Activated T-cell treated with anti-CD3 and anti-CD28 coated beads, Interleukin-2, amount 50 U/mL, for 4 hours (primary cell): ENCODE results near the gene DICER1. TPM values are rescaled to one million over a fixed set of nuclear protein-coding genes. Genes with fewer than 3 reads are reported as not detected.
A peak's percentile ranks its signal among the peaks of the same experiment; 100 is the strongest.

Experiments
- ATAC-seq, 2 donors: fragments of 200-7000 bp; cut with Tn5 transposase; one replicate each; pipeline ENCODE4 v1.10.0; 2021
- DNase-seq: peaks from one replicate; pipeline ENCODE4 v3.0.0-alpha.2; 2020
- H3K27me3 Mint-ChIP-seq: one replicate; pipeline ENCODE4 v1.8.0; 2021; ENCODE audit warnings: low read depth, mixed read lengths
- H3K36me3 Mint-ChIP-seq: one replicate; pipeline ENCODE4 v1.8.0; 2022; ENCODE audit warnings: mixed read lengths; ENCODE audit not compliant: insufficient read depth
- H3K4me1 Mint-ChIP-seq: one replicate; pipeline ENCODE4 v1.8.0; 2021; ENCODE audit warnings: low read depth, mixed read lengths
- H3K4me3 Mint-ChIP-seq: one replicate; pipeline ENCODE4 v1.8.0; 2021; ENCODE audit warnings: mild to moderate bottlenecking, moderate library complexity, mixed read lengths
- H3K9me3 Mint-ChIP-seq: one replicate; pipeline ENCODE4 v1.8.0; 2021; ENCODE audit warnings: mixed read lengths
- total RNA-seq, 3 donors: library from RNA; stranded (reverse); gene quantifications; one replicate each; pipeline ENCODE4 v1.2.1, GENCODE V29; 2021

DICER1 gene
- total RNA-seq, 3 donors from 2014 or later, result 43.7 to 49.7 (median 46.2) TPM

- ATAC-seq (no peak), DNase-seq (no peak)
- no peaks in the 10 kb centered on the region for H3K36me3 Mint-ChIP-seq
- no peak overlapping the region for H3K4me3 Mint-ChIP-seq
- H3K27me3 Mint-ChIP-seq, result peaks cover 2% of the 10 kb centered on the region
- no peaks in the 10 kb centered on the region for H3K9me3 Mint-ChIP-seq
- no peaks in the 10 kb centered on the region for H3K4me1 Mint-ChIP-seq
These were observed 109.6 kb downstream of the DICER1 start for GRCh38 chr14:95047754-95048153.

GRCh38 chr14:95046711-95047681, 110.3 kb downstream of the DICER1 start:
- peaks cover 2% of the 10 kb centered on the region for H3K27me3 Mint-ChIP-seq
- H3K9me3 Mint-ChIP-seq, result no peaks in the 10 kb centered on the region
- H3K4me3 Mint-ChIP-seq, result no peak overlapping the region
- no peaks in the 10 kb centered on the region for H3K4me1 Mint-ChIP-seq
- DNase-seq (no peak), ATAC-seq (no peak)
- H3K36me3 Mint-ChIP-seq, result no peaks in the 10 kb centered on the region

- no peak overlapping the region for H3K4me3 Mint-ChIP-seq
- no peaks in the 10 kb centered on the region for H3K9me3 Mint-ChIP-seq
- peaks cover 2% of the 10 kb centered on the region for H3K27me3 Mint-ChIP-seq
- DNase-seq, result no peak
- no peaks in the 10 kb centered on the region for H3K36me3 Mint-ChIP-seq
- ATAC-seq, result no peak
- H3K4me1 Mint-ChIP-seq, result no peaks in the 10 kb centered on the region
These were observed 111.4 kb downstream of the DICER1 start for GRCh38 chr14:95045836-95046430.

GRCh38 chr14:95045106-95045701, 112.1 kb downstream of the DICER1 start:
- no peaks in the 10 kb centered on the region for H3K4me1 Mint-ChIP-seq
- DNase-seq (no peak), ATAC-seq (no peak)
- no peaks in the 10 kb centered on the region for H3K9me3 Mint-ChIP-seq
- peaks cover 2% of the 10 kb centered on the region for H3K27me3 Mint-ChIP-seq
- no peak overlapping the region for H3K4me3 Mint-ChIP-seq
- H3K36me3 Mint-ChIP-seq, result no peaks in the 10 kb centered on the region

- no peaks in the 10 kb centered on the region for H3K9me3 Mint-ChIP-seq
- DNase-seq, result no peak
- no peak for ATAC-seq
- H3K27me3 Mint-ChIP-seq, result peaks cover 2% of the 10 kb centered on the region
- H3K36me3 Mint-ChIP-seq, result no peaks in the 10 kb centered on the region
- no peak overlapping the region for H3K4me3 Mint-ChIP-seq
- no peaks in the 10 kb centered on the region for H3K4me1 Mint-ChIP-seq
These were observed 112.7 kb downstream of the DICER1 start for GRCh38 chr14:95044463-95045105.

GRCh38 chr14:95043732-95044462, 113.4 kb downstream of the DICER1 start:
- H3K27me3 Mint-ChIP-seq, result peaks cover 2% of the 10 kb centered on the region
- H3K4me3 Mint-ChIP-seq, result no peak overlapping the region
- DNase-seq (no peak), ATAC-seq (peak in 1 of 2 donors; percentile 8)
- no peaks in the 10 kb centered on the region for H3K36me3 Mint-ChIP-seq
- H3K4me1 Mint-ChIP-seq, result no peaks in the 10 kb centered on the region
- no peaks in the 10 kb centered on the region for H3K9me3 Mint-ChIP-seq

- H3K4me1 Mint-ChIP-seq, result no peaks in the 10 kb centered on the region
- ATAC-seq (no peak), DNase-seq (no peak)
- H3K27me3 Mint-ChIP-seq, result peaks cover 4% of the 10 kb centered on the region
- no peak overlapping the region for H3K4me3 Mint-ChIP-seq
- no peaks in the 10 kb centered on the region for H3K9me3 Mint-ChIP-seq
- H3K36me3 Mint-ChIP-seq, result no peaks in the 10 kb centered on the region
These were observed 114.0 kb downstream of the DICER1 start for GRCh38 chr14:95043314-95043713.

- H3K36me3 Mint-ChIP-seq, result no peaks in the 10 kb centered on the region
- ATAC-seq (no peak), DNase-seq (no peak)
- no peaks in the 10 kb centered on the region for H3K4me1 Mint-ChIP-seq
- peaks cover 11% of the 10 kb centered on the region for H3K27me3 Mint-ChIP-seq
- H3K4me3 Mint-ChIP-seq, result no peak overlapping the region
- no peaks in the 10 kb centered on the region for H3K9me3 Mint-ChIP-seq
These were observed 115.8 kb downstream of the DICER1 start for GRCh38 chr14:95041477-95042020.

GRCh38 chr14:95040708-95041476, 116.4 kb downstream of the DICER1 start:
- ATAC-seq (no peak), DNase-seq (no peak)
- Mint-ChIP-seq H3K4me1 (no peaks in the 10 kb centered on the region), H3K36me3 (no peaks in the 10 kb centered on the region), H3K4me3 (no peak overlapping the region), H3K27me3 (peaks cover 11% of the 10 kb centered on the region), H3K9me3 (no peaks in the 10 kb centered on the region)

GRCh38 chr14:95039993-95040348, 117.4 kb downstream of the DICER1 start:
- H3K27me3 Mint-ChIP-seq, result peaks cover 12% of the 10 kb centered on the region
- H3K4me3 Mint-ChIP-seq, result no peak overlapping the region
- DNase-seq (no peak), ATAC-seq (no peak)
- H3K9me3 Mint-ChIP-seq, result no peaks in the 10 kb centered on the region
- H3K4me1 Mint-ChIP-seq, result no peaks in the 10 kb centered on the region
- no peaks in the 10 kb centered on the region for H3K36me3 Mint-ChIP-seq

- no peaks in the 10 kb centered on the region for H3K9me3 Mint-ChIP-seq
- H3K4me3 Mint-ChIP-seq, result no peak overlapping the region
- H3K27me3 Mint-ChIP-seq, result peaks cover 14% of the 10 kb centered on the region
- ATAC-seq, result no peak
- H3K36me3 Mint-ChIP-seq, result no peaks in the 10 kb centered on the region
- no peak for DNase-seq
- H3K4me1 Mint-ChIP-seq, result no peaks in the 10 kb centered on the region
These were observed 117.9 kb downstream of the DICER1 start for GRCh38 chr14:95039259-95039992.

- Mint-ChIP-seq H3K27me3 (peaks cover 19% of the 10 kb centered on the region), H3K9me3 (no peaks in the 10 kb centered on the region), H3K4me3 (no peak overlapping the region), H3K36me3 (no peaks in the 10 kb centered on the region), H3K4me1 (no peaks in the 10 kb centered on the region)
- DNase-seq, result no peak
- no peak for ATAC-seq
These were observed 118.6 kb downstream of the DICER1 start for GRCh38 chr14:95038521-95039250.
